Aorta (tissue), 5 donors: Measurements from ENCODE around the gene MSS51. TPM values are rescaled to one million over a fixed set of nuclear protein-coding genes. Genes with fewer than 3 reads are reported as not detected.

Experiments
- ATAC-seq: fragments of 200-7000 bp; cut with Tn5 transposase; one replicate; pipeline ENCODE4 v1.9.1; 2022; ENCODE audit warnings: moderate library complexity; ENCODE audit not compliant: low FRiP score
- DNase-seq, 2 donors: peaks; one replicate each; pipeline ENCODE4 v3.0.0-alpha.2; 2020
- H3K27ac ChIP-seq, 2 donors: one replicate each; pipeline ENCODE4 v1.5.1; 2013; ENCODE audit warnings: low read length in 2 of 2, mild to moderate bottlenecking in 2 of 2, moderate library complexity in 2 of 2, control low read depth in 1 of 2, inconsistent platforms in 1 of 2, low read depth in 1 of 2
- H3K27me3 ChIP-seq, 2 donors: one replicate each; pipeline ENCODE4 v1.6.1; 2013; ENCODE audit warnings: control low read depth in 1 of 2, low read length in 1 of 2, mild to moderate bottlenecking in 1 of 2, moderate library complexity in 1 of 2; ENCODE audit not compliant: insufficient read depth in 2 of 2, control insufficient read depth in 1 of 2
- H3K36me3 ChIP-seq, 2 donors: one replicate each; pipeline ENCODE4 v1.6.1; 2013; ENCODE audit warnings: control low read depth in 1 of 2, low read length in 1 of 2, mild to moderate bottlenecking in 1 of 2; ENCODE audit not compliant: insufficient read depth in 2 of 2, control insufficient read depth in 1 of 2
- H3K4me1 ChIP-seq, 2 donors: one replicate each; pipeline ENCODE4 v1.6.1; 2013; ENCODE audit warnings: low read length in 2 of 2, control low read depth in 1 of 2, mild to moderate bottlenecking in 1 of 2, moderate library complexity in 1 of 2; ENCODE audit not compliant: insufficient read depth in 2 of 2, control insufficient read depth in 1 of 2
- H3K4me3 ChIP-seq, 2 donors: one replicate each; pipeline ENCODE4 v1.5.1; 2013; ENCODE audit warnings: low read length in 2 of 2, control low read depth in 1 of 2, mild to moderate bottlenecking in 1 of 2
- H3K9me3 ChIP-seq: one replicate; pipeline ENCODE4 v1.6.1; 2013; ENCODE audit warnings: mild to moderate bottlenecking, low read length; ENCODE audit not compliant: control insufficient read depth
- WGBS, 2 donors: extraction: QIAGEN DNeasy Blood & Tissue Kit; methylation state at CpG; one replicate each; pipeline ENCODE4 v1.1.7; 2013; 5-methylcytosine and 5-hydroxymethylcytosine counted together
- intact Hi-C, 2 donors: fragments of 100-400 bp; cut with DNase I; formaldehyde crosslinking; loops; one replicate each; pipeline versions ENCODE4 v1.14.2 to v1.15.0; 2022
- long read RNA-seq, 2 donors: library from polyadenylated mRNA; unstranded; transcript quantifications; one replicate each; pipeline ENCODE4 v2.0.0, GENCODE V29; 2020 to 2021
- polyA plus RNA-seq, 2 donors: library from polyadenylated mRNA; stranded (reverse); fragments of 200-250 nt; gene quantifications; one replicate each; pipeline ENCODE4 v1.2.3, GENCODE V29; 2013
- total RNA-seq, 2 donors: library from RNA; stranded (reverse); fragmentation: NEBNext Ultra II Directional; extraction: Animal tissue kit (Norgen Biotek cat#: 25700); gene quantifications; one replicate each; pipeline ENCODE4 v1.2.1, GENCODE V29; 2021
- donor health status: healthy with polysubstance abuse.
- donor health status: Bipolar disorder and iron deficiency.
- donor health status: DM: no; HTN: no; CAD: no.
- donor health status: DM: no; HTN: no; CAD: no.
- donor health status: DM: yes; HTN: yes; CAD: no.

The MSS51 gene
- total RNA-seq = 1 to 10 TPM; 2.9 to 6.3 TPM
- 1 to 10 TPM; 1.7 to 1.8 TPM for polyA plus RNA-seq
- long read RNA-seq, donor 1, partial matches to known transcripts = 0 of 1 reads
- long read RNA-seq, donor 1, other reads (novel, unspliced or antisense) = 1 of 1 reads
- long read RNA-seq, donor 2, partial matches to known transcripts = 1 of 1 reads
- long read RNA-seq, donor 2, other reads (novel, unspliced or antisense) = 0 of 1 reads

DNA sequence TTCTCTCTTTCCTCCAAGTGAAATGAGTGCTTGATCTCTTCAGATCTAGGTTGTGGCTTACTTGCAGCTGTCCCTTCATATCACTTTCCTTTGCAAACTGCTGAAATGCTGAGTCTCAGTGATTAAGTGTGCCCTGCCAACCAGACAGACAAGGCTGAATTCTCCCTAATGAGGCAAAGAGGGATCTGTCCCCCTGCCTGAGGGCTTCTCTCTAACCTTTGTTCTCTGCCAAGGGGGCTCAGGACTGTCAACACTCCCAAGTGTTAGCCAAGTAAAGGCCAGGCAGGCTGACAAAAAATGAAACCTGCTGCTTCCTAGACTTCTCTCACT, at the start of gene MSS51:
TSS of gene MSS51 (minus strand) at position 24 of the 330 bp plus-strand sequence. CDS start 5,277 bp downstream, outside the sequence.
- no peak for ATAC-seq
- H3K4me1 ChIP-seq = no peaks in the 10 kb centered on the region
- intact Hi-C loops = no loop called here
- no peaks in the 10 kb centered on the region for H3K27me3 ChIP-seq
- H3K27ac ChIP-seq = no peak within 1 kb of the TSS
- H3K4me3 ChIP-seq = no peak within 1 kb of the TSS
- H3K9me3 ChIP-seq = no peaks in the 10 kb centered on the region
- no peak for DNase-seq
- peaks cover 2% of the 10 kb centered on the region in 2 donors for H3K36me3 ChIP-seq

DNA sequence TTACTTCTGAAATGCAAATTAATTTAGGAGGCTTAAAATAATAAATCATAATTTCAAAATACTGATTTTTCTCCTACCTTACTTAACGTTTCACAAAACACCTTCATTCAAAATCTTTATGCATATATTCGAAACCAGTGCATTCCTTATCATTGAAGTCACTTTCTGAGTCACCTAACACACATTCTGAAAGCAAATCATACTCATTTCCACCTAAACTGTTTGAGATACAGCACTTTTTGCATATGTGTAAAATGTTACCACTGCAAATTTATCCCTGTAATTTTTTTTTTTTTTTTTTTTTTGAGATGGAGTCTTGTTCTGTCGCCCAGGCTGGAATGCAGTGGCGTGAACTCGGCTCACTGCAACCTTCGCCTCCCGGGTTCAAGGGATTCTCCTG, 46.8 kb upstream of the MSS51 start:
- H3K36me3 ChIP-seq = no peaks in the 10 kb centered on the region
- WGBS, 2 donors = 72 to 74% methylated on average over 7 of the region's 7 CpGs
- no peak overlapping the region for H3K27ac ChIP-seq
- no peaks in the 10 kb centered on the region for H3K4me1 ChIP-seq
- intact Hi-C loops = no loop called here
- ATAC-seq (no peak), DNase-seq (no peak)
- H3K27me3 ChIP-seq = no peaks in the 10 kb centered on the region
- H3K4me3 ChIP-seq = no peak overlapping the region
- no peaks in the 10 kb centered on the region for H3K9me3 ChIP-seq

DNA sequence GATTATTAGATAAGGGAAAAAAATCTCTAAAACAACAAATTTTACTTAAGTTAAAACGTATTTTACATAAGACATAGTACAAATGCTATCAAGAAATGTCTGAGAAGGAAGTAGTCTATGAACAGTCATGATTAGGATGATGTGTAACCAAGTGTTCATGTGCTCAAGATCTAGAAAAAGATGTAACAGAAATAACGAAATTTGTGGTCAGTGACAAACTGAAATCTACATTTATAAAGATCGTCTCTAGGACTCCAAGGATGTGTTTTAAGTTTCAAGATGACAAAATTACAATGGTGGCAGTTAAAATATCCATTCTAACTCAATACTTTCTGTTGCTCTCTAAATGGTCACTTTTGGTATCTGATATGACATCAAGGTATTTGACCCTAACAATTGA, 45.3 kb upstream of the MSS51 start:
- Histone ChIP-seq H3K4me3 (no peak overlapping the region), H3K9me3 (no peaks in the 10 kb centered on the region), H3K4me1 (no peaks in the 10 kb centered on the region), H3K36me3 (no peaks in the 10 kb centered on the region), H3K27ac (no peak overlapping the region), H3K27me3 (no peaks in the 10 kb centered on the region)
- DNase-seq (no peak), ATAC-seq (no peak)
- 70 to 72% methylated on average over 3 of the region's 3 CpGs for WGBS, 2 donors
- intact Hi-C loops = no loop called here

DNA sequence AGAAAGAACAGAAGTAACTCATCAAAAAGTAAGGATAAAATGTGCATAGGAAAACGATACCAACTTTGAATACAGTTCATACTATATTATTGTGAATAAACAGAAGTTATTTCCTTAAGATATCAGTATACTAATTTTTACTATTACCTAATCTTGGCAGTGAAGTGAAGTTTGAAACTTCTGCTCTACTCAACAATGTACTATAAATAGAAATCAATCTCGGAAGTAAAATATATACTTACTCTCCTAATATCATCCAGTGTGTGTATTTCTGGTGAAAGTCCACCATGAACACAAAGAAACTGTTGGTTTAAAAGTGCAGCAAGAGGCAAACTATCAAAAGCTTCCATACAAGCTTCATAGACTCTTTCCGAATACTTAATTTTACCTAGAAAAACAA, 37.9 kb upstream of the MSS51 start:
- Histone ChIP-seq H3K36me3 (peaks cover 0 to 2% of the 10 kb centered on the region in 2 donors), H3K4me3 (no peak overlapping the region), H3K4me1 (peaks cover 0 to 5% of the 10 kb centered on the region in 2 donors), H3K27ac (no peak overlapping the region), H3K9me3 (no peaks in the 10 kb centered on the region), H3K27me3 (no peaks in the 10 kb centered on the region)
- ATAC-seq (no peak), DNase-seq (no peak)
- WGBS, 2 donors = 17 to 24% methylated on average over 3 of the region's 3 CpGs
- intact Hi-C loops = no loop called here

DNA sequence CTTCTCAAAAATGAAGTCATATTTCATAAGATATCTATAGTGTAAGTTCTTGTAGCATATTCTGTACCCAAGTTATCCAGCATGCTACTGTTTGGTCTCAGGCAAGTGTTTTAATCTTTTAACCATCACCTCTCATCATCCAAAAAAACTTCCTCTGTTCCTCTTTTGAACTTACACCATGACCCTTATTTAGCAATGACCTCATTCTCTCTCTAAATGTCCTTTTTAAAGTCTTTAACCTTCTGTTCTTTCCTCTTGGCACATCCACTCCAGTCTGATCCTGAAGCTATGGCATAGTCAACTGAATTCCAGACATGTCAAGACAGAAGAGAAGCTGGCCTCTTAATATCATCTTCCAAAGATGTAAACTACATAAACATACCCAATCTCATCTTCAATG, 36.2 kb upstream of the MSS51 start:
- H3K27ac ChIP-seq = no peak overlapping the region
- no peak for ATAC-seq
- H3K9me3 ChIP-seq = no peaks in the 10 kb centered on the region
- no peak overlapping the region for H3K4me3 ChIP-seq
- H3K36me3 ChIP-seq = peaks cover 0 to 7% of the 10 kb centered on the region in 2 donors
- no peak for DNase-seq
- peaks cover 0 to 5% of the 10 kb centered on the region in 2 donors for H3K4me1 ChIP-seq
- H3K27me3 ChIP-seq = no peaks in the 10 kb centered on the region
- intact Hi-C loops = no loop called here

DNA sequence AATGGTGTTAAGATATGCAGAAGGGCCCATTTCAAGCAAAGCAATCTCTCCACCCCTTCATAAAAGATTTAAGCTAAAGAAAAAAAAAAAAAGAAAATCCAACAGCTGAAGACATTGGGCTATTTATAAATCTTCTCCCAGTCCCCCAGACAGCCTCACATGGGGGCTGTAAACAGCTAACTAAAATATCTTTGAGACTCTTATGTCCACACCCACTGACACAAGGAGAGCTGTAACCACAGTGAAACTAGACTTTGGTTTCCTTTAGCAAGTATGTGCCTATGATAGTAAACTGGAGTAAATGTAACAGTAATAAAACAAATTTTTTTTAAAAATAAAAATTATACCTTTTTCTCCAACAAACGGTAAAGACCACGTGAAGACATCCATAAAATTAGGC, 33.8 kb upstream of the MSS51 start:
- Histone ChIP-seq H3K36me3 (peaks cover 0 to 7% of the 10 kb centered on the region in 2 donors), H3K27ac (no peak overlapping the region), H3K4me1 (peaks cover 1 to 5% of the 10 kb centered on the region in 2 donors), H3K27me3 (no peaks in the 10 kb centered on the region), H3K9me3 (no peaks in the 10 kb centered on the region), H3K4me3 (no peak overlapping the region)
- 82 to 91% methylated on average over 2 of the region's 2 CpGs for WGBS, 2 donors
- no peak for DNase-seq
- ATAC-seq = no peak
- intact Hi-C loops = no loop called here

DNA sequence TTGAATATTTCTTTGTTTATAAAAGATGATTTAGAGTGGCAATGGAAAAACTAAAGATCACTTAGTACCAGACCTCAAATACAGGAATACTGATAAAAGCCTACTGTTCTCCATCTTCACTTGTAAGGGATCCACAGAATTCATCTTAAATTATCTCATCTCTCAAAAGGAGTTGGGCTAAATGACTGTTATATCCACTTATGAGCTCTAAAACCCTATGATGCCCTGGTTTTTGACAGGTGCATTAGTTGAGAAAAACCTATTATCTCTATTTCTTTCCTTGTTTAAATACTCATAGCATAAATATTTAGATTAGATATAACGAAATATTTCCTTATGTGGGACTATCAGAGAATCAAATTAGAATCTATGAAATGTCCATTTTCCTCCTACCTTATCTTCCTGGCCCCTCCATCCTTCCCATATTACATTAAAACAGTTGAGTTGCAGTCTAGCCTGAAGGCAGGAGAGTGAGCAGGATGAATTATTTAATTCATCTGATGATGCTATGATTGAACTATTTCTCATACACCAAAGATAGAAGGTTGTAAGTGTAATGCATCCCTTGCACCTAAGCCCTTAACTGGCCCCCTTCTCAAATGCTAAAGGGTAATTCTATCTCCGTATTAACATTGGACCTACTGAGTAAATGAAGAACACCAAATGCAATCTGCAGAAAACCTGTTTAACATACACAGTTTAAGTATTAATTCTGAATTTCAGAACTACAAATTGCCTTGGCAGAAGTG, 32.8 kb upstream of the MSS51 start:
- ATAC-seq (no peak), DNase-seq (no peak)
- no peak overlapping the region for H3K27ac ChIP-seq
- no peak overlapping the region for H3K4me3 ChIP-seq
- H3K4me1 ChIP-seq = peaks cover 1 to 5% of the 10 kb centered on the region in 2 donors
- intact Hi-C loops = no loop called here
- peaks cover 0 to 7% of the 10 kb centered on the region in 2 donors for H3K36me3 ChIP-seq
- H3K9me3 ChIP-seq = no peaks in the 10 kb centered on the region
- no peaks in the 10 kb centered on the region for H3K27me3 ChIP-seq
- WGBS, 2 donors = 73 to 81% methylated on average over 2 of the region's 2 CpGs

DNA sequence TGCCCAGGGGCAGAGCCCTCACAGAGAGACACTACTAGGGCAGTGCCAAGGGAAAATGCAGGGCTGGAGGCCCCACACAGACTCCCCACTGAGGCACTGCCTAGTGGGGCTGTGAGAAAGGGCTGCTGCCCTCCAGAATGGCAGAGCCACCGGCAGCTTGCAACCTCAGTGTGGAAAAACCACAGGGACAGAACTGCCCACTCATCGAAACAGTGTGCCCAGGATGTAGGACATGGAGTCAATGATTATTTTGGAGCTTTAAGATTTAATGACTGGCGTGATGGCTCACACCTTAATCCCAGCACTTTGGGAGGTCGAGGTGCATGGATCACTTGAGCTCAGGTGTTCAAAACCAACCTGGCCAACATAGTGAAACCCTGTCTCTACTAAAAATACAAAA, 27.5 kb upstream of the MSS51 start:
- Histone ChIP-seq H3K9me3 (no peaks in the 10 kb centered on the region), H3K36me3 (peaks cover 0 to 5% of the 10 kb centered on the region in 2 donors), H3K27ac (no peak overlapping the region), H3K4me3 (no peak overlapping the region), H3K4me1 (peaks cover 0 to 1% of the 10 kb centered on the region in 2 donors), H3K27me3 (no peaks in the 10 kb centered on the region)
- DNase-seq (no peak), ATAC-seq (no peak)
- 94 to 98% methylated on average over 4 of the region's 4 CpGs for WGBS, 2 donors
- intact Hi-C loops = no loop called here

DNA sequence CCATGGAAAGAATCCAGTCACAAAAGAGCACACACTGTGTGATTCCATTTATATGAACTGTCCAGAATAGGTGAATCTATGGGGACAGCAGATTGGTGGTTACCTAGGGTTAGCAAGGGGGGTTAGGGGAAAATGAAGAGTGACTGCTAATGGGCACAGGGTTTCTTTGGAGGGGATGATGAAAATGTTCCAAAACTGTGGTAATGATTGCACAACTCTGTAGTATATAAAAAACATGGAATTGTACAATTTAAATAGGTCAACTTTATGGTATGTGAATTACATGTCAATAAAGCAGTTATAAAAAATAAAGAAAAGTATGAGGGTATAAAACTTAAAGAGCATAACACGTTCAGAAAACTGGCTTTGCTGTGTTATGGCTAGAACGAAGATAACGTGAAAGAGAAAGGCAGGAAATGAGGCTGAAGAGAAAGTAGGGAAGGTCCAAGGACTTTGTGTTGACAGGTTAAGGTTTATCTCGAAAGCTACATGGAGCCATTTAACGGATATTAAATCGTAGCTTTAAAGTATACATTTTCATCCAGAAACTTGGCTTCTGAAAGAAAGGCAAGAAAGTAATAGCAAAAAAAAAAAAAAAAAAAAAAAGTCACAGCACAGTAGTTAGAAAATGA, 26.4 kb upstream of the MSS51 start:
- no peaks in the 10 kb centered on the region for H3K36me3 ChIP-seq
- no peaks in the 10 kb centered on the region for H3K9me3 ChIP-seq
- no peaks in the 10 kb centered on the region for H3K27me3 ChIP-seq
- H3K27ac ChIP-seq = no peak overlapping the region
- DNase-seq (no peak), ATAC-seq (no peak)
- intact Hi-C loops = no loop called here
- WGBS, 2 donors = 75 to 77% methylated on average over 6 of the region's 6 CpGs
- no peak overlapping the region for H3K4me3 ChIP-seq
- peaks cover 0 to 1% of the 10 kb centered on the region in 2 donors for H3K4me1 ChIP-seq
